Activated CD8-positive, alpha-beta T cell treated with anti-CD3 and anti-CD28 coated beads, Interleukin-2, amount 10 ng/mL, durations not matched to agents 7 days and 5 days (primary cell): ENCODE data around the gene COL16A1. TPM values are rescaled to one million over a fixed set of nuclear protein-coding genes. Genes with fewer than 3 reads are reported as not detected.
A peak's percentile ranks its signal among the peaks of the same experiment; 100 is the strongest.

Experiments used
- ATAC-seq: fragments of 150-1000 bp; cut with Tn5 transposase; one replicate; pipeline ENCODE4 v1.10.0; 2021; ENCODE audit warnings: moderate library complexity
- CTCF ChIA-PET: fragments of 350-600 bp; sonication (Branson Sonifier 250); formaldehyde crosslinking; loops from one replicate; lab custom pipeline; 2021; ENCODE audit warnings: antibody characterized with exemption; lab: Charles Lee
- POLR2A ChIA-PET: fragments of 350-600 bp; sonication (Branson Sonifier 250); formaldehyde crosslinking; loops from one replicate; lab custom pipeline; 2021; ENCODE audit warnings: antibody characterized with exemption; lab: Charles Lee
- DNase-seq: peaks from one replicate; pipeline ENCODE4 v3.0.0-alpha.2; 2020
- H3K27ac Mint-ChIP-seq: one replicate; pipeline ENCODE4 v1.8.0; 2021; ENCODE audit warnings: mild to moderate bottlenecking, mixed read lengths
- H3K27me3 Mint-ChIP-seq: one replicate; pipeline ENCODE4 v1.8.0; 2021; ENCODE audit warnings: low read depth, mixed read lengths
- H3K36me3 Mint-ChIP-seq: one replicate; pipeline ENCODE4 v1.8.0; 2021; ENCODE audit warnings: low read depth, mixed read lengths
- H3K4me1 Mint-ChIP-seq: one replicate; pipeline ENCODE4 v1.8.0; 2021; ENCODE audit warnings: low read depth, mixed read lengths
- H3K4me3 Mint-ChIP-seq: one replicate; pipeline ENCODE4 v1.8.0; 2021; ENCODE audit warnings: mild to moderate bottlenecking, mixed read lengths
- H3K9me3 Mint-ChIP-seq: one replicate; pipeline ENCODE4 v1.8.0; 2022; ENCODE audit warnings: mixed read lengths; ENCODE audit not compliant: insufficient read depth
- total RNA-seq, 2 experiments: library from RNA; stranded (reverse); gene quantifications; one replicate each; pipeline ENCODE4 v1.2.3, GENCODE V29; 2021

COL16A1 gene
- total RNA-seq, 2 experiments from 2014 or later = not detected

DNA sequence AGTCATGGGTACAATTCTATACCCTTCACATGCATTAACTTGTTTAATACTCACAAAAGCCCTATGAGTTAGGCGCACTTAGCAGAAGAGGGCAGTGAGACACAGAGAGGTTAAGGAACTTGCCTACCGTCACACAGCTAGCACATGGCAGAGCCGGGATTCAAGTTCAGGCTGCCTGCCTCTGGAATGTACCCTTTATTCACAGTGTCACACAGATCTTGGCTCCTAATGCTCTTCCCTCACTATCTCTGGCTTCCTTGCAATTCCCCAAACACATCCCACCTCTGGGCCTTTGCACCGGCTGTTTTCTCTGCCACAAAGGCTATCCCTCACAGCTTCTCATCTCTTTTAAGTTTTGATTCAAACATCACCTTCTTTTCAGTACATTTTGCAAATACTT lies 25.1 kb downstream of the COL16A1 start:
- no peak for DNase-seq
- Mint-ChIP-seq H3K27ac (no peak overlapping the region), H3K4me3 (no peak overlapping the region), H3K4me1 (no peaks in the 10 kb centered on the region), H3K36me3 (no peaks in the 10 kb centered on the region), H3K27me3 (peaks cover 10% of the 10 kb centered on the region), H3K9me3 (no peaks in the 10 kb centered on the region)
- ChIA-PET POLR2A (no interaction called here), CTCF (interaction anchor here (1.5 kb wide), 1 partner anchor 67 kb away, joined by 3 read pairs; no protein-coding TSS in a partner anchor)
- no peak for ATAC-seq

DNA sequence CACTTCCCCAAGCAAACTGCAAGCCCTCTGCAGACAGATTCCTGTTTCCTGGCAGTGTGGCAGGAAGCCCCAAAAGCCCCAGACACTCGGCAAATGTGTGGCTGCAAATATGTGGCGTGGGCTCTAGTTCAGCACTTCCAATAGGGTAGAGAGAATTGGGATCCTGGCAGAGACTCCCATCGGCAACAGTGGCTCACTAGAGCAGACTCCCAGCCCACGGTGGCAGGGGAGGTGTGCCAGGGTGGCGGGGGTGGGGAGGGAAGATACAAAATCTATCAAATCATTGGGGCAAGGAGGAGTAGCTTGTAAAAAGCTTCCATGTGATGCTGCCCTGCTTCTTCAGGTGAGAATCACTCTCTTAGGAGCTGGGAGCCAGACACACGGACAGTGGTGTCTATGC lies 25.9 kb downstream of the COL16A1 start:
- Mint-ChIP-seq H3K4me3 (no peak overlapping the region), H3K4me1 (no peaks in the 10 kb centered on the region), H3K9me3 (no peaks in the 10 kb centered on the region), H3K27ac (no peak overlapping the region), H3K36me3 (no peaks in the 10 kb centered on the region), H3K27me3 (peaks cover 10% of the 10 kb centered on the region)
- ChIA-PET POLR2A (no interaction called here), CTCF (interaction anchor here (0.7 to 1.6 kb wide), 3 partner anchors 39 to 111 kb away, joined by 3 to 6 read pairs (median 3); no protein-coding TSS in a partner anchor)
- no peak for ATAC-seq
- DNase-seq = no peak

DNA sequence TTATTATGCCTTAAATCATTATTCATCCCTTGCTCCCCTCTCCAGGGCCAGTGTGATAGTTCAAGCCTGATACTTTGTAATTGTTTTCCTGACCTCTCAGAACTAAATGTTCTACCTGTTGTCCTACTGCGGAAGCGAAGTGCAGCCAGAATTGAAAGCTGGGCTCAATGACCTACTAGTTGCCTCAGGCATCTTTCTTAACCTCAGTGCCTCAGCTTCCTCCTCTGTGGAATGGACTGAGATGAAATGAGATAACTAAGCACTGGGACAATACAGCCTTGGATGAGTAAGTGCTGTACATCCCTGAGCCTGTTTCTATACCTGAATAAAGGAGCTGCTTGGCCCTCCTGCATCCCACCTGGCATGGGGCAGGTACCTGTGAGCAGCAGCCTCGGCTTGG lies 26.4 kb downstream of the COL16A1 start:
- POLR2A ChIA-PET = no interaction called here
- no peak overlapping the region for H3K4me3 Mint-ChIP-seq
- no peaks in the 10 kb centered on the region for H3K4me1 Mint-ChIP-seq
- CTCF ChIA-PET = interaction anchor here (0.7 to 1.6 kb wide), 3 partner anchors 39 to 112 kb away, joined by 3 to 6 read pairs (median 3); no protein-coding TSS in a partner anchor
- no peaks in the 10 kb centered on the region for H3K9me3 Mint-ChIP-seq
- no peak for DNase-seq
- H3K27me3 Mint-ChIP-seq = peaks cover 10% of the 10 kb centered on the region
- no peak overlapping the region for H3K27ac Mint-ChIP-seq
- ATAC-seq = no peak
- H3K36me3 Mint-ChIP-seq = no peaks in the 10 kb centered on the region

DNA sequence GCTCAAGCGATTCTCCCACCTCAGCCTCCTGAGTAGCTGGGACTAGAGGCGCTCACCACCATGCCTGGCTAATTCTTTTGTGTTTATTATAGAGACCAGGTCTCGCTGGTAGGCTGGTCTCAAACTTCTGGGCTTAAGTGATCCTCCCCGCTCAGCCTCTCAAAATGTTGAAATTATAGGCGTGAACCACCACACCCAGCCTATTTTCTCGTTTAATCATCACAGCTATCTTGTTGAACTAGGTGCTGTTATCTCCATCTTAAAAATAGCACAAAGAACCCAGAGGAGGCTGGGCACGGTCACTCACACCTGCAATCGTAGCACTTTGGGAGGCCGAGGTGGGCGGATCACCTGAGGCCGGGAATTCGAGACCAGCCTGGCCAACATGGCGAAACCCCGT lies 28.1 kb downstream of the COL16A1 start:
- ATAC-seq (no peak), DNase-seq (no peak)
- Mint-ChIP-seq H3K9me3 (no peaks in the 10 kb centered on the region), H3K4me1 (peaks cover 2% of the 10 kb centered on the region), H3K4me3 (no peak overlapping the region), H3K36me3 (no peaks in the 10 kb centered on the region), H3K27me3 (peaks cover 14% of the 10 kb centered on the region), H3K27ac (no peak overlapping the region)
- CTCF ChIA-PET = no interaction called here
- POLR2A ChIA-PET = no interaction called here

DNA sequence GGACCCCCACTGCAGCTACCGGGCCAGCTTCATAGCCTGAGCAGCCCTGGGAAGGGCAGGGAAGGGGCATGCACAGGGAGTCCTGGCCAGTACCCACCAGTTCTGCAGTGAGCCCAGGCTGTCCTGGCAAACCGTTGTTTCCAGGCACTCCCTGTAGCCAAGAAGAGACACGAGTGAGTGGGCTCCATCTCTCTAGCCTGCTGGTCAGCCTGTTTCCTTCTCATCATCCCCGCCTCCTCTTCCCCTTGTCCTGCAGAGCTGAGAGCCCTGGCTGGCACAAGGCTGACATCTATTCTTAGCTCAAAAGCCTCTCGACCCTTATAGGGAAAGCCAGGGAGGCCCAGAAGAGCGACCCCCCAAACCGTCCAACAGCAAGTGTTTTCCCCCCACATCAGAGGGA lies 28.7 kb downstream of the COL16A1 start:
- POLR2A ChIA-PET = no interaction called here
- Mint-ChIP-seq H3K4me3 (no peak overlapping the region), H3K4me1 (peaks cover 5% of the 10 kb centered on the region), H3K27ac (no peak overlapping the region), H3K27me3 (peaks cover 17% of the 10 kb centered on the region), H3K36me3 (no peaks in the 10 kb centered on the region), H3K9me3 (no peaks in the 10 kb centered on the region)
- CTCF ChIA-PET = interaction anchor here (1.1 kb wide), 1 partner anchor 70 kb away, joined by 4 read pairs; no protein-coding TSS in a partner anchor
- ATAC-seq (no peak), DNase-seq (no peak)

DNA sequence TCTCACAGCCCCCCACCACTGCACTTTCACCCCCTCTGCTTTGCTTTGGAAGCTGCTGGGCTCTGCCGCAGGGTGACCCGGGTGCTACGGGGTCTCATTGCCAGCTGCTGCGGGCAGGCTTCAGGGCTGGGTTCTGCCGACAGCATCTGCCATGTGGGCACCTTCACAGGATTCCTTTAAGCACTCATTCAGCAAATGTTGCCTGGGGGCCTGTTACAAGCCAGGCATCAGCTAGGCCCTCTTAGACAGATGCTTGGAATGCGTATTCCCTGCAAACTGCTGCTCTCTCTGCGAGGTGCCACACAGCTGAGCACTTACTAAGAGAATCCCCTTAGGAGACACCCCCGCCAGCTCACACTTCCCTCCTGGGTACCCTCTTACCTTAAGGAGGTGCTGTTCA lies 29.2 kb downstream of the COL16A1 start:
- DNase-seq (no peak), ATAC-seq (no peak)
- H3K9me3 Mint-ChIP-seq = no peaks in the 10 kb centered on the region
- peaks cover 6% of the 10 kb centered on the region for H3K4me1 Mint-ChIP-seq
- POLR2A ChIA-PET = no interaction called here
- H3K27ac Mint-ChIP-seq = no peak overlapping the region
- H3K4me3 Mint-ChIP-seq = no peak overlapping the region
- no peaks in the 10 kb centered on the region for H3K36me3 Mint-ChIP-seq
- CTCF ChIA-PET = interaction anchor here (1.1 kb wide), 1 partner anchor 70 kb away, joined by 4 read pairs; no protein-coding TSS in a partner anchor
- peaks cover 21% of the 10 kb centered on the region for H3K27me3 Mint-ChIP-seq

DNA sequence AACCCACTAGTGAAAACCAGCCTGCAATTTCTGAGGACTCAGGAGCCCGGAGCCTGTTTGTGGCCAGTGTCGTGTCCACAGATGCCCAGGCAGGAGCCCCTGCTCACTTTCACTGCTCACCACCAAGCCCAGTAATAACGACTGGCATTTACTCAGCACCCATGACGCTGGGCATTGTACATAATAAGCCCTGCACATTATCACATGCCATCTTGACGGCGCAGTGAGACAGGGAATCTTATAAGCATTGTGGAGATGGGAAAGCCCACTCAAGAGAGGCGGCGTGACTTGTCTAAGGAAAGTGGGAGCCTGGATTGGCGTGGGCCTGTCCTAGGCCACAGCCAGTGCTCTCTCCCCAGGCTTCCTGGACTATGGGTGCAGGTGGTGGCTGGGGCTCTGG lies 30.4 kb downstream of the COL16A1 start:
- DNase-seq (no peak), ATAC-seq (no peak)
- H3K9me3 Mint-ChIP-seq = no peaks in the 10 kb centered on the region
- CTCF ChIA-PET = interaction anchor here (1.1 to 1.4 kb wide), 2 partner anchors 73 to 115 kb away, joined by 3 read pairs; no protein-coding TSS in a partner anchor
- POLR2A ChIA-PET = no interaction called here
- H3K27ac Mint-ChIP-seq = no peak overlapping the region
- no peak overlapping the region for H3K4me3 Mint-ChIP-seq
- H3K4me1 Mint-ChIP-seq = peaks cover 6% of the 10 kb centered on the region
- peaks cover 25% of the 10 kb centered on the region for H3K27me3 Mint-ChIP-seq
- no peaks in the 10 kb centered on the region for H3K36me3 Mint-ChIP-seq

DNA sequence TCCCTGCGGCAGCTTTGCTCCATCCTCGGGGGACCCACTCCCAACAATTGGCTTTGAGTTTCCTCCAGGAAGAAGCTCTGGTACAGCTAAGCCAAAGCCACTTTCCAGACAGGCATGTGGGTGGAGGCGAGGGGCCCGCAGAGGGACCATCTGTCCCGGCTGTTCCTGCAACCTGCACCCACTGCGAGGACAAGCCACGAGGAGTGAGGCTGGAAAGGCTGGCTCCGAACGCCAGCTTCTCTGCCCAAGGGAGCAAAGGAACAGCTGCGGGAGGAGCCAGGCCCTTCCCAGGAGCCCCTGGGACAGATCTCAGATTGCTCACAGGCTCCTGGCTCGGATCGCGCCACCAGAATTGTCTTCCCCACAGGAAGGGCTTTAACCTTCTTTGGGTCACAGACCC lies 30.8 kb downstream of the COL16A1 start:
- ATAC-seq (no peak), DNase-seq (no peak)
- ChIA-PET CTCF (interaction anchor here (1.1 to 1.4 kb wide), 2 partner anchors 73 to 116 kb away, joined by 3 read pairs; no protein-coding TSS in a partner anchor), POLR2A (no interaction called here)
- Mint-ChIP-seq H3K4me1 (peaks cover 6% of the 10 kb centered on the region), H3K9me3 (no peaks in the 10 kb centered on the region), H3K4me3 (no peak overlapping the region), H3K27me3 (peaks cover 23% of the 10 kb centered on the region), H3K36me3 (no peaks in the 10 kb centered on the region), H3K27ac (no peak overlapping the region)

DNA sequence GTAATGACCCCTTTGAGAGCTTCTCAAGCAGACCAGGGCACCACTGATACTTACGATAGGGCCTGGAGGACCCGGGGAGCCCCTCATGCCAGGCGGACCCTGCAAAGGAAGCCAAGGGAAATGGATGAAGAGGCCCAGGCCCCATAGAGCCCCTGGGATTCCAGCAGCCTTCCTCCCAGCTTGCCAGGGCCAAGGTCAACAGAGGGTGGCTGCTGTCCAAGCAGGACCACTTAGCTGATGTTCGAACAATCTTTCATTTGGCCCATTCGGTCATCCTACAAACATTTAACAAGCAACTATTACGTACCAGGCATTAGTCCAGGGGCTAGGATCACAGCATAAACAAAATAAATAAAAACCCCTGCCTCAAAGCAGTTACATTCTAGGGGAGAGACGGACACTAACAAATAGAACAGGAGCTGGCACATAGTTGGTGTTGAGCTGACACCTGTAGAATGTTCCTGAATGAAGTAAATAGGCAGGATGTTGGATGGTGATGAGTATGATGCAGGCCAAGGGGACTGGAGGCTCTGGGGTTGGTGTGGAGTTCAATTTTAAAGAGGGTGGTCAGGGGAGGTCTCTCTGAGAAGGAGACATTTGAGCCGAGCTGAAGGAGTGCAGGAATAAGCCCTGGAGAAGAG lies 32.1 kb downstream of the COL16A1 start:
- no peaks in the 10 kb centered on the region for H3K36me3 Mint-ChIP-seq
- ATAC-seq (no peak), DNase-seq (no peak)
- ChIA-PET CTCF (interaction anchor here (1.0 to 3.0 kb wide), 4 partner anchors 9 to 117 kb away, joined by 3 to 21 read pairs (median 7); no protein-coding TSS in a partner anchor), POLR2A (no interaction called here)
- peaks cover 19% of the 10 kb centered on the region for H3K27me3 Mint-ChIP-seq
- peak overlapping the region; percentile 22 for H3K27ac Mint-ChIP-seq
- H3K4me1 Mint-ChIP-seq = peaks cover 6% of the 10 kb centered on the region
- H3K9me3 Mint-ChIP-seq = no peaks in the 10 kb centered on the region
- H3K4me3 Mint-ChIP-seq = no peak overlapping the region

DNA sequence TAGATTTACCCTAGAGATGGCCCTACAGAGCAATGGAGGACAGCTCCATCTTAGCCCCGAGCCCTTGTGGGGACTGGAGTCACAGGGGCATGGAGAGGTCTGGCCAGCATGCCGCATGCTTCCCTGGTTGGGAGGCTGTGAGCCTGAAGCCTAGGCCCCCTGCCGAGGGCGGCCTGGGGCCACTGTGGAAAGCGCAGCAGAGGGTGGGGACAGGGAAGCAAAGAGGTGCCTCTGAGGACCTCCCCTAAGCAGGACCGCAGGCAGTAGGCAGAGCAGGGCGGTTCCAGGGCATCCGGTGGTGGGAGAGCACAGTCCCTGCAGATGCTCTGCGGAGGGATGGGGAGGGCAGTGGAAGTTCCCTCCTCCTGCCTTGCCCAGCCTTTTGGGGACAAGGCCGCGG lies 32.7 kb downstream of the COL16A1 start:
- Mint-ChIP-seq H3K27me3 (peaks cover 19% of the 10 kb centered on the region), H3K27ac (no peak overlapping the region), H3K4me1 (peaks cover 6% of the 10 kb centered on the region), H3K36me3 (no peaks in the 10 kb centered on the region), H3K9me3 (no peaks in the 10 kb centered on the region), H3K4me3 (no peak overlapping the region)
- DNase-seq (no peak), ATAC-seq (no peak)
- POLR2A ChIA-PET = no interaction called here
- CTCF ChIA-PET = interaction anchor here (1.0 to 3.0 kb wide), 4 partner anchors 8 to 118 kb away, joined by 3 to 21 read pairs (median 7); no protein-coding TSS in a partner anchor

DNA sequence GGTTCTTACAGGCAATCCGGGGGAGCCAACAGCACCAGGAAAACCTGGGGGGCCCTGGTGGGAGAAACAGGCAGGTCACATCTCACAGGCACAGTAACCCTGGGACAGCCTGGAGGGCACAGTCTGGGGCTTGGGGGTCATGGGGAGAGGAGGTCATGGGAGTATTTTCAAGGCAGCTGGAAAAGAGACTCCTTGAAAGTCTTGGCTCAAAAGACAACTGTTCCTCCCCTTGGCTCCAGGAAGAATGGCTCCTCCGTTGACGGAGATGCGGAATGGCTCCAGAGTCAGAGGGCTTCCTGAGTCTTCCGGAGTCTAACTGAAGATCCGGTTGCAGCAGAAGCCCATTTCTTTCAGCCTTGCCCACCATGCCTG lies 33.2 kb downstream of the COL16A1 start:
- ChIA-PET CTCF (interaction anchor here (1.0 to 3.0 kb wide), 5 partner anchors 34 to 118 kb away, joined by 4 to 21 read pairs (median 5); no protein-coding TSS in a partner anchor), POLR2A (interaction anchor here (0.6 to 1.0 kb wide), 2 partner anchors 26 to 58 kb away, joined by 3 read pairs; no protein-coding TSS in a partner anchor)
- Mint-ChIP-seq H3K4me3 (no peak overlapping the region), H3K27me3 (peaks cover 19% of the 10 kb centered on the region), H3K4me1 (peaks cover 6% of the 10 kb centered on the region), H3K36me3 (no peaks in the 10 kb centered on the region), H3K9me3 (no peaks in the 10 kb centered on the region), H3K27ac (no peak overlapping the region)
- ATAC-seq (no peak), DNase-seq (no peak)
